ENCODE data around the gene HOXD13.

GRCh38 chr2:176121190-176122051 is 28.9 kb downstream of the HOXD13 start:
- TF ChIP-seq ZNF274 (IDR thresholded peaks at IDR 0.05; ENCODE audit: low read depth, low read length) (no peak), YY1 (IDR thresholded peaks at IDR 0.05; ENCODE audit: insufficient read depth, insufficient read length) (no peak)
